ENCODE measurements around the gene RNASE7.

DNA sequence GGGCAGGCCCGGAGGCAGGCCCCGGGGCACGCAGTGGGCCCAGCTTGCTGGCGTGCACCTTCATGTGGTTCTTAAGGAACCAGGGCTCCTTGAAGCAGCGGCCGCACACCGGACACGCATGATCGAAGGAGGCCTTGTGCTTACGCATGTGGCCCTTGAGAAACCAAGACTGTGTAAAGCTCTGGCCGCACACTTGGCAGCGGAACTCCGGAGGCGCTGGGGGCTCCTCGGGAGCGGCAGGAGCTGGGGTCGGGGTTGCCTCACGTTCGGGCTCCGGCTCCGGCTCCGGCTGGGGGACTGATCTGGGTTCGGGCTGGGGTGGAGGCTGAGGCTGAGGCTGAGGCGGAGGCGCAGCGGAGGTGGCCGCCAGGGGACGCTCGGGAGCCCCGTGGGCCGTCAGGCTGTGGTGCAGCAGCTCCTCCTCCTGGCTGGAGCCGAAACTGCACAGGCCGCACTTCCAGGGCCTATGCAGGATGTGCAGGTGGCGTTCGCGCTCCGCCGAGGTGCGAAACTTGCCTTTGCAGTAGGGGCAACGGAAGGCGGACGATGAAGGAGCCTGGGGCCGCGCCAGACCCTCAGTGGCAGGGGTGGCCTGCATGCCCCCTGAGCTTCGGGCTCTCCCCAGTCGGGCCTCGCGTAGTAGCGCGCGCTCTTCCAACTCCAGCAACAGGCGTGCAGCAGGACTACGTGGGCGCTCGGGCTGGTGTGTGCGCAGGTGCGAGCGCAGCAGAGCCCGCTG, 50.3 kb downstream of the RNASE7 start:
- TF ChIP-seq POLR2A (IDR thresholded peaks at IDR 0.05; ENCODE audit: low read depth, low read length) (no peak), POLR2AphosphoS5 (IDR thresholded peaks at IDR 0.05; ENCODE audit: low read depth, low read length) (no peak)
